Natural killer cell (primary cell): ENCODE data around the gene GABRB3. TPM values are rescaled to one million over a fixed set of nuclear protein-coding genes. Genes with fewer than 3 reads are reported as not detected.

ENCODE experiments used
- total RNA-seq, 4 donors: library from RNA; stranded (reverse); fragments of 120-200 nt in 1 of 4; gene quantifications; one replicate each; pipeline versions ENCODE4 v1.2.3 to v1.2.4, GENCODE V29; 2013 to 2022

The GABRB3 gene
- total RNA-seq, 3 donors from 2014 or later (not counting 1 experiment from before 2014, with no cell fraction given), result not detected

Other genes starting within 250 kb of the GABRB3 start
- not detected for gene GABRA5, start 94.0 kb upstream of the GABRB3 start, total RNA-seq
- not detected for gene GABRG3, start 198.1 kb upstream of the GABRB3 start, total RNA-seq